HCT116 (cell line): ENCODE data around the gene IQGAP3. TPM values are rescaled to one million over a fixed set of nuclear protein-coding genes. Genes with fewer than 3 reads are reported as not detected.

Experiments used
- ATAC-seq: fragments of 200-7000 bp; cut with Tn5 transposase; 2 replicates; pipeline ENCODE4 v1.9.1; 2020; ENCODE audit warnings: mild to moderate bottlenecking, moderate library complexity
- BruUV-seq: library from RNA; stranded (reverse); fragments of 400-500 nt; replicated peaks from 2 replicates; lab custom pipeline; 2021; lab: Mats Ljungman, UMichigan
- CTCF ChIA-PET: fragments of 300-600 bp; sonication (Branson Sonifier 250); formaldehyde crosslinking; loops from one replicate; lab custom pipeline; 2021; ENCODE audit warnings: antibody characterized with exemption; lab: Charles Lee
- POLR2A ChIA-PET: fragments of 300-600, 350-600 bp; sonication (Branson Sonifier 250); formaldehyde crosslinking; loops from one replicate; lab custom pipeline; 2021; ENCODE audit warnings: antibody characterized with exemption; lab: Charles Lee
- RAD21 ChIA-PET, 2 experiments: fragments of 300-600 bp; sonication (Branson Sonifier 250); formaldehyde crosslinking; loops; one replicate each; lab custom pipeline; 2023; ENCODE audit warnings: low total read pairs in 2 of 2; ENCODE audit not compliant: uncharacterized antibody in 2 of 2, unreplicated experiment in 2 of 2, low non-redundant PET in 1 of 2; lab: Charles Lee
- DNase-seq: peaks from one replicate; pipeline ENCODE4 v3.0.0-alpha.2; 2010; ENCODE audit warnings: low read depth, low spot score
- H2AFZ ChIP-seq: fragments of 200-600 bp; shearing (Covaris generic), sonication (generic); 2 replicates; pipeline ENCODE4 v1.6.1; 2017; ENCODE audit warnings: low read depth, mixed run types, mixed read lengths, antibody characterized with exemption, low read length; ENCODE audit not compliant: poor library complexity, severe bottlenecking
- H3K27ac ChIP-seq: 2 replicates; pipeline ENCODE4 v1.5.1; 2012; ENCODE audit warnings: low read depth, low read length
- H3K27me3 ChIP-seq: fragments of 200-600 bp; sonication (generic); 2 replicates; pipeline ENCODE4 v1.6.1; 2016; ENCODE audit warnings: mixed run types, low read length, mixed read lengths; ENCODE audit not compliant: insufficient read depth
- H3K36me3 ChIP-seq, 2 experiments: fragments of 200-500 bp in 1 of 2; fragments of 200-600 bp in 1 of 2; sonication (Bioruptor generic) in 1 of 2; sonication (generic) in 1 of 2; 2 replicates each; pipeline versions ENCODE4 v1.5.1 to v1.6.1; 2014 to 2016; ENCODE audit warnings: low read length in 2 of 2, inconsistent platforms in 1 of 2, mixed read lengths in 1 of 2, mixed run types in 1 of 2; ENCODE audit not compliant: insufficient read depth in 2 of 2, control insufficient read depth in 1 of 2
- H3K4me1 ChIP-seq, 2 experiments: fragments of 200-600 bp in 1 of 2; sonication (generic) in 1 of 2; 2 replicates each; pipeline versions ENCODE4 v1.5.1 to v1.6.1; 2012 to 2017; ENCODE audit warnings: low read length in 2 of 2, inconsistent platforms in 1 of 2, mild to moderate bottlenecking in 1 of 2, mixed read lengths in 1 of 2, mixed run types in 1 of 2, moderate library complexity in 1 of 2; ENCODE audit not compliant: insufficient read depth in 2 of 2, control insufficient read depth in 1 of 2
- H3K4me2 ChIP-seq: fragments of 200-600 bp; sonication (generic); 2 replicates; pipeline ENCODE4 v1.6.1; 2017; ENCODE audit warnings: mixed run types, low read length, mixed read lengths
- H3K4me3 ChIP-seq, 2 experiments: fragments of 200-600 bp in 1 of 2; sonication (generic) in 1 of 2; replicated peaks in 1 of 2; 2 replicates each; pipeline ENCODE4 v1.5.1; 2011 to 2016; ENCODE audit warnings: low read length in 2 of 2, control low read depth in 1 of 2, low read depth in 1 of 2, mild to moderate bottlenecking in 1 of 2, mixed read lengths in 1 of 2, mixed run types in 1 of 2
- H3K79me2 ChIP-seq: fragments of 200-600 bp; sonication (generic); 2 replicates; pipeline ENCODE4 v1.6.1; 2017; ENCODE audit warnings: mild to moderate bottlenecking, mixed run types, low read length, moderate library complexity, mixed read lengths; ENCODE audit not compliant: insufficient read depth
- H3K9ac ChIP-seq: fragments of 200-600 bp; sonication (generic); 2 replicates; pipeline ENCODE4 v1.6.1; 2016; ENCODE audit warnings: low read length, mixed read lengths
- H3K9me2 ChIP-seq: fragments of 200-600 bp; sonication (generic), shearing (Covaris generic); 2 replicates; pipeline ENCODE4 v1.6.1; 2017; ENCODE audit warnings: mixed run types, mild to moderate bottlenecking, moderate library complexity; ENCODE audit not compliant: insufficient read depth
- H3K9me3 ChIP-seq, 2 experiments: fragments of 200-500 bp in 1 of 2; fragments of 200-600 bp in 1 of 2; sonication (Bioruptor generic) in 1 of 2; sonication (generic) in 1 of 2; 2 replicates each; pipeline ENCODE4 v1.6.1; 2014 to 2017; ENCODE audit warnings: low read length in 2 of 2, mixed read lengths in 2 of 2, inconsistent platforms in 1 of 2, low read depth in 1 of 2, mild to moderate bottlenecking in 1 of 2, mixed run types in 1 of 2, moderate library complexity in 1 of 2; ENCODE audit not compliant: control insufficient read depth in 1 of 2, insufficient read depth in 1 of 2
- H4K20me1 ChIP-seq: fragments of 200-600 bp; sonication (generic), shearing (Covaris generic); 2 replicates; pipeline ENCODE4 v1.6.1; 2017; ENCODE audit warnings: mixed run types, mild to moderate bottlenecking, moderate library complexity; ENCODE audit not compliant: insufficient read depth
- ATF3 ChIP-seq: IDR thresholded peaks from 2 replicates; pipeline ENCODE4 v1.6.1; 2012
- CTCF ChIP-seq, 3 experiments: fragments of 200-600 bp in 1 of 3; sonication (generic) in 1 of 3; IDR thresholded peaks in 2 of 3; conservative IDR thresholded peaks in 1 of 3; 2 replicates each; pipeline ENCODE4 v1.5.1; 2012 to 2017; ENCODE audit warnings: low read depth in 2 of 3, low read length in 2 of 3, antibody characterized with exemption in 1 of 3, borderline replicate concordance in 1 of 3, control low read depth in 1 of 3, mild to moderate bottlenecking in 1 of 3, mixed read lengths in 1 of 3, mixed run types in 1 of 3, moderate library complexity in 1 of 3; ENCODE audit not compliant: insufficient read depth in 1 of 3
- EGR1 ChIP-seq: IDR thresholded peaks from 2 replicates; pipeline ENCODE4 v1.6.1; 2012; ENCODE audit warnings: low read depth
- EZH2 ChIP-seq: fragments of 200-600 bp; sonication (generic); IDR thresholded peaks from 2 replicates; pipeline ENCODE4 v1.6.1; 2017; ENCODE audit warnings: antibody characterized with exemption, mixed run types
- FOSL1 ChIP-seq: IDR thresholded peaks from 2 replicates; pipeline ENCODE4 v1.6.1; 2012; ENCODE audit warnings: low read depth
- POLR2A ChIP-seq: IDR thresholded peaks from 2 replicates; pipeline ENCODE4 v1.7.0; 2011; ENCODE audit warnings: borderline replicate concordance; ENCODE audit not compliant: insufficient read depth, insufficient read length; ENCODE audit errors: extremely low read depth
- RAD21 ChIP-seq: IDR thresholded peaks from 2 replicates; pipeline ENCODE4 v1.6.1; 2012; ENCODE audit warnings: low read depth, mild to moderate bottlenecking
- SIN3A ChIP-seq: IDR thresholded peaks from 2 replicates; pipeline ENCODE4 v1.6.1; 2012; ENCODE audit warnings: low read depth
- ZFX ChIP-seq: fragments of 450-650 bp; IDR thresholded peaks from 2 replicates; pipeline ENCODE4 v1.6.1; 2017
- intact Hi-C: fragments of 100-400 bp; cut with micrococcal nuclease; formaldehyde crosslinking; loops from 2 replicates; pipeline ENCODE4 v1.10.0; 2022
- total RNA-seq: library from RNA; stranded (reverse); gene quantifications from one replicate; pipeline ENCODE4 v1.2.1, GENCODE V29; 2021; ENCODE audit not compliant: unreplicated experiment
- TF ChIP-seq, protein P1 (sequence below): IDR thresholded peaks from 2 replicates; pipeline ENCODE4 v1.6.1; 2012

IQGAP3 gene
- total RNA-seq, 1 experiment from 2014 or later: 38.8 TPM

- BruUV-seq: no TSS peak
- Histone ChIP-seq H3K4me3 (no peak overlapping the region), H3K79me2 (no peaks in the 10 kb centered on the region), H3K27me3 (no peaks in the 10 kb centered on the region), H3K4me2 (no peak overlapping the region), H3K9ac (no peak overlapping the region), H3K9me3 (no peaks in the 10 kb centered on the region), H3K36me3 (peaks cover 11 to 28% of the 10 kb centered on the region in 2 experiments), H3K4me1 (no peaks in the 10 kb centered on the region), H3K9me2 (no peaks in the 10 kb centered on the region), H4K20me1 (no peaks in the 10 kb centered on the region), H3K27ac (no peak overlapping the region), H2AFZ (no peak overlapping the region)
- ChIA-PET CTCF (no interaction called here), RAD21 (no interaction called here), POLR2A (no interaction called here)
- DNase-seq (no peak), ATAC-seq (no peak)
- intact Hi-C loops: no loop called here
- TF ChIP-seq CTCF (IDR thresholded peaks at IDR 0.05 in 2 of 3, conservative IDR thresholded peaks at IDR 0.05 in 1 of 3; ENCODE audit: borderline replicate concordance in 1 of 3, insufficient read depth in 1 of 3, low read depth in 2 of 3, low read length in 2 of 3): no peak
- no peak for TF ChIP-seq SIN3A
- TF ChIP-seq, protein P1, sequence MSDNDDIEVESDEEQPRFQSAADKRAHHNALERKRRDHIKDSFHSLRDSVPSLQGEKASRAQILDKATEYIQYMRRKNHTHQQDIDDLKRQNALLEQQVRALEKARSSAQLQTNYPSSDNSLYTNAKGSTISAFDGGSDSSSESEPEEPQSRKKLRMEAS: no peak
- TF ChIP-seq ZFX: no peak
- TF ChIP-seq POLR2A: no peak
- no peak for TF ChIP-seq EZH2
- TF ChIP-seq RAD21: no peak
- no peak for TF ChIP-seq ATF3
- no peak for TF ChIP-seq FOSL1
- TF ChIP-seq EGR1: no peak
These were observed 31.4 kb downstream of the IQGAP3 start for GRCh38 chr1:156540955-156541354.
